GM20431 (cell line): ENCODE results near the gene MED15.

ENCODE experiments used
- in situ Hi-C: fragments of 300-500 bp; cut with MseI, MboI; formaldehyde crosslinking; loops from one replicate; pipeline ENCODE4 v1.15.0; 2020; ENCODE audit warnings: low sequenced_read_pairs; ENCODE audit not compliant: unreplicated experiment

Gene MED15

DNA sequence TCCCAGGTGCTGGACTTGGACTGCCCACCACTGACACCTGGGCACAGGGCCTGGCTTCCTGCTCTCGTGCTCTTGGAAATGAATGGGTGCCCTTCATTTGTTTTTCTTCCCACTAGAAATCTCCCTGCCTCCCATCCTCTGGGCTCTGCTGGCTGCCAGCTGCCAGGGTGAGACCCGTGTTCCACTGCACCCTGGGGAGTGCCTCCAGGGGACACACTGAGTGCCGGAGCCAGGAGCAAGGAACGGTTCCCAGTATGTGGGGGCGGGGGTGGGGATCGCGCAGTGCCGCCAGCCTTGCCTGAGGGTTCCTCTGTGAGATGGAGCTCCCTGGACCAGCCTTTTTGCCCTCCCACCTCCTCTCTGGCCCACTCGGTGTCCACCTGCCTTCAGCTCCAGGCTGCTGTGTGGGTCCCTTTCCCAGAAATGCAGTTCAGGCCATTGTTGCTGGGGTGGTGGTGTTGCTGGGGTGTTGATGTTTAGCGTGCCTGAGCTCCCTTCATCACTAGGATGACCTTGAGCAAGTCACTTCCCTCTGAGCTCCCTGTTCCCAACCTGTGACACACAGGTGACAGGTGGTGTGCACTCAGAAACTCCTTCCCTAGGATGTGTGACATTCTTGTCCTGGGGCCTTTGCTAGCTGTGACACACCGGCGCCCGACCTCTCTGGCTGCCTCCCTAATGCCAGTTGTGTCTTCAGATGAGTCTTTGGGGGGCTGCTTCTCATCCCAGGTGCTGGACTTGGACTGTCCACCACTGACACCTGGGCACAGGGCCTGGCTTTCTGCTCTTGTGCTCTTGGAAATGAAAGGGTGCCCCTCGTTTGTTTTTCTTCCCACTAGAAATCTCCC, 72.1 kb downstream of the MED15 start:
- in situ Hi-C loops, result no loop called here

DNA sequence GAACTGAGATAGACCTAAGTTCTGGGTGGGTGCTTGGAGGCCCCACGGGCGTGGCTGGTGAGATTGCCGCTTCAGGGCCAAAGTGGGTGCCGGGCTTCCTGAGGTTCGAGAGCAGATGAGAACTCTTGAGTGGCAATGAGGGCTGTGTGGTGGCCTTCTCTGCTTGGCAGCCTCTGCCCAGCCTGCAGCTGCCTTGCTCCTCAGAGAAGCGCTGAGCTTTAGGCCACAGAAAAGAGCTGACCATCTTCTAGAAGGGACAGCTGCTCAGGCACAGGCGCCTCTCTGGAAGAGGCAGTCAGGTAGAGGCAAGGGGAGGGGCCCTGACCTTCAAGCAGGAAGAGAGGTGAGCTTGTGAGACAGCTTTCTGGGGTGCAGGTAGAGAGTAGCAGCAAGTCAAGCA, 72.8 kb downstream of the MED15 start:
- in situ Hi-C loops, result no loop called here

DNA sequence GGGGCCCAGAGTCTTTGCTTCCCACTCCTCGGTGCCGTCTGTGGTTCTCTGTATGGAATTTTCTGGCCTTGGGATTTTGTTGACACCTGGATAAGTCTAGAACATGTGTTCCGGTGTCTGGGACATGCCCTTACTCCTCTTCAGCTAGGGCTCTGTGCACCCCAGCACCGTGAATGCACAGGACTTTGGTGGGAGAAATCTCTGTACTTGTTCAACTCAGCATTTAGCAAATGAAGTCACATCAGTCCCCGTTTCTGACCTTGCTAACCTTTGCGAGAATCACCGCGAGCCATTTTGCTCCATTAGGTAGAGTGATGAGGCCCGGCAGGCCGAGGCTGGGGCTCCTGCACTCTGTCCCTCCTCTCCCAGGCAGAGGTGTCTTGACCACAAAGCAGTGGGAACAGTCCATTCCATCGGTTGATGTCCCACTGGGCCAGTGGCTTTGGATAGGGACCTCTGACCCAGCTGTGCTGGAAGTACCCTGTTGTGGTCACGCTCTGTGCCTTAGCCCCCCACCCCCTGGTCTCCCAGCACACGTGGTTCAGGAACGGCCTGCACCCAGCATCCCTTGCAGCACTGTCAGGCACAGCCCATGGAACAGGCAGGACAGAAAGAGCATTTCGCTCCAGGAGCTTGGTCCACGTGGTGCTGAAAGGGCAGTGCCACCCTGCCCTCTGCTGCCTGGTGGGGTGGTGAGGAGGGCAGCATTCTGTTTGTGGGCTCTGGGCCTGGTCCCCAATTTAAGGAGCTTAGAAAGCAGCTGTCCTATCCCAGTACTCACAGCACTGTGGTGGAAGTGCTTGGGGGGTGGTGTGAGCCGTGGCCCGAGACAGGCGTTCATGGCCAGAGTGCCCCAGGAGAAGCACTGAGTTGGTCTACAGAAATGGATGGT, 73.4 kb downstream of the MED15 start:
- in situ Hi-C loops, result no loop called here

DNA sequence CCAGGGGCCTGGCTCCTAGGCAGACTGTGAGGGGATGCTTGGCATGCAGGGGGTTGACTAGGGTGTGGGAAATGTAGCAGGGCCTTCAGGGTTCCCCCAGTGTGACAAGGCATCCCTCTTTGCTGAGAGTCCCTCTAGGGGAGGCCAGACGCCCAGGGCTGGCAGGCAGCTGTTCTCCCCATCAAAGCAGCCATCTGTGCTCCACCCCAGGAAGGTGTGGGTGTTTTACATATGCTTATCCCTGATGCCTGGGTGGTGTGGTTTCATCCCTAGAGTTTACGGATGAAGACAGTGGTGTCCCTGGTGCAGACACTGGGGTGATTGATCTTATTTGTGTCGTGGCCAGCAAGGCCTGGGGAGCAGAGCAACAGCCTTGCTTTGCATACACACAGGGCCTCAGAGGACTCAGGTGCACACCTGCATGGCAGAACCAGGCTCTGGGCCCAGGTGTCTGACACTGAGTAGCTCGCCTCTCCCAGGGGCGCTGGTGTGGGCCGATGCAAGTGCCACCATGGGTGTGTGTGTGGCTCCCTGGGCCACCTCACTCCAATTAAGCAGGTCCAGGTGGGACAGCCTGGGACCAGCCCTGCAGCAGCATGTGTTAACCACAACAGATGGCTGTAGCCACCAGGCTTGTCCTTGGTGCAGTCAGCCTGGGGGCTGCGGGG, 74.2 kb downstream of the MED15 start:
- in situ Hi-C loops, result no loop called here

DNA sequence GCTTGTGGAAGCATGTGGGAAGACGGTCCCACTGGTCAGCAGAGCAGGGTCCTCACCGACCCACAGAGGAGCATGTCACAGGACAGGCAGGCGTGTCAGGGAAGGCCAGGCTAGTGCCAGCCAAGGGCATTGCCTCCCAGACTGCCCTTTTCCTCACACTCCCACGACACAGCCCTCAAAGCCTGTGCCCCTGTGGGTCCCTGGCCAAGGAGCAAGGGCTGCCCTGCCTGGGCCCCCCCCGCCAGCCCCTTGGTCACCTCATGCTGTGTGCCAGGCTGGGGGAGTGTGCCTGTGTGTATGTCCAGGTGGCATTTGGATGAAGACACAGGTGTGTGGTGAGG, 74.7 kb downstream of the MED15 start:
- in situ Hi-C loops, result no loop called here

DNA sequence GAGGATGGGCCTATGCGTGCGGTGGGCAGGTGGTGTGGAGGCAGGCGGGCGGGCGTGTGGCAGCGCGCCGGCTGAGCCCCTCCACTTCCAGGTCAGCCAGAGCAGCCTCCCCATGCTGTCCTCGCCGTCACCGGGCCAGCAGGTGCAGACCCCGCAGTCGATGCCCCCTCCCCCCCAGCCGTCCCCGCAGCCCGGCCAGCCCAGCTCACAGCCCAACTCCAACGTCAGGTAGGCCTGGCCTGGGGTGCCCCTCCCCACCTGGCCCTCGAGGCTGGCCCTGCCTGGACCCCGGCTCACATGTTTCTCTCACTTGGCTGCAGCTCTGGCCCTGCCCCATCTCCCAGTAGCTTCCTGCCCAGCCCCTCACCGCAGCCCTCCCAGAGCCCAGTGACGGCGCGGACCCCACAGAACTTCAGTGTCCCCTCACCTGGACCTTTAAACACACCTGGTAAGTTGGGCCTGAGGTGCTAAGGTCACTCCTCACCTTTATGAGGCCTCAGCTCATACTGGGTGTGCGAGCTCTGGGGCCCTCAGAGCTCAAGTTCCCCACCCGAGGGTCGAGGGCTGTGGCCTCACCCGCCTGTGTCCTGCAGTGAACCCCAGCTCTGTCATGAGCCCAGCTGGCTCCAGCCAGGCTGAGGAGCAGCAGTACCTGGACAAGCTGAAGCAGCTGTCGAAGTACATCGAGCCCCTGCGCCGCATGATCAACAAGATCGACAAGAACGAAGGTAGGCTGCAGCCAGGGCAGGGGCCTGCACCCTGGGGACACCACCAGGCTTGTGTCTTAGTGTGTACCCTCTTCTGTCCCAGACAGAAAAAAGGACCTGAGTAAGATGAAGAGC, 75.3 kb downstream of the MED15 start:
- in situ Hi-C loops, result no loop called here

DNA sequence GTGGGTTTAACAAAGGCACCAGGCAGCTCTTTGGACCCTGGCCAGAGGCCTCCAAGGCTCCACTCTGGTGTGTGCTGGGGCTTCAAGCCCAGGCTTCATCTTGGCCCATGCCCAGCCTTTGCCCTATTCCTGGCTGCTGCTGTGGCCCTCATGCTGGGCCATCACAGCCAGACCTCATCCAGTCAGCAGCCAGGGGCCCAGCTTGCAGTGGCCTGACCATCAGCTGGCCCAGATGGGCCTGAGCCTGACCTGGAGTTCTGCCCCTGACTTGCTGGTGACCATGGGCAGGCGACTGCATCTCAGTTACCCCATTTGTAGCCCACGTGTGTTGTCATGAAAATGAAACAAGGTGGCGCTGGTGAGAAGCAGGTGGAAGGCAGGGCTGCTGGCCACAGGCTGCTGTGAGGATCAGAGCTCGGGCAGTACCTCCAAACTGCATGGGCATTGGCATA, 76.1 kb downstream of the MED15 start:
- in situ Hi-C loops, result no loop called here

DNA sequence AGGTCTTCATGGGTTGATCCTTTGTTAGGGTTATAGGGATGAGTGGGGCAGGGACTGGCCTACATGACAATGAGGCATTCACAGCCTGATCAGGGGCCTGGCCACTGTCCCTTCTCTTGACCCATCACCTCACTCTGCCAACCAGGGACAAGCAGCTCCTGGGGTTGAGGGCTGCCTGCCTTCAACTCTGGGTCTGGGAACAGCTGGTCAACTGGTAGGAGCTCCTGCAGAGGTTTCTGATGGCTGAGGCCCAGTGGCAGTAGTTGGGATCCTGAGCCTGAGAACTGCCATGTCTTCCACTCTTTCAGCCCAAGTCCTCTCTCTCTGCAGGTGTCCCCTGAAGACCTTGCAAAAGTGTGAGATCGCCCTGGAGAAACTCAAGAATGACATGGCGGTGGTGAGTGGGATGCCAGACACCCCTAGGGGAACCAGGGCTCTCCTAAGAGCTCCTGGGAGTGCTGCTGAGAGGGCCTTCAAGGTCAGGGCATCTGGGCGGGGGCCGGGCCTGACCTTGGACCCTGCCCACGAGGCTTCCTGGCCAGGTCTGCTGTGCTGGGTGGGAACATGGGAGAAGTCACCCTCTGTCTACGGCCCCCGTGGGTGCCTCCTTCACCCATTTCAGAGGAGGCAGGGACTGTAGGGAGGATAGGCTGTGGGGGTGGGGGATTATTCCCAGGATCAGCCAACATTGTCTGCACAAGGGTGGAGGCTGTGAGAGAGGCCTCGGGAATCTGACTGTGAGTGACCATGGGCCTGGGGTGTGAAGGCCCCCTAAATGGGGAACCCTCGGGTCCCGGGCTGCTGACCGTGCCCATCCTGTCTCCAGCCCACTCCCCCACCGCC, 76.8 kb downstream of the MED15 start:
- in situ Hi-C loops, result no loop called here

DNA sequence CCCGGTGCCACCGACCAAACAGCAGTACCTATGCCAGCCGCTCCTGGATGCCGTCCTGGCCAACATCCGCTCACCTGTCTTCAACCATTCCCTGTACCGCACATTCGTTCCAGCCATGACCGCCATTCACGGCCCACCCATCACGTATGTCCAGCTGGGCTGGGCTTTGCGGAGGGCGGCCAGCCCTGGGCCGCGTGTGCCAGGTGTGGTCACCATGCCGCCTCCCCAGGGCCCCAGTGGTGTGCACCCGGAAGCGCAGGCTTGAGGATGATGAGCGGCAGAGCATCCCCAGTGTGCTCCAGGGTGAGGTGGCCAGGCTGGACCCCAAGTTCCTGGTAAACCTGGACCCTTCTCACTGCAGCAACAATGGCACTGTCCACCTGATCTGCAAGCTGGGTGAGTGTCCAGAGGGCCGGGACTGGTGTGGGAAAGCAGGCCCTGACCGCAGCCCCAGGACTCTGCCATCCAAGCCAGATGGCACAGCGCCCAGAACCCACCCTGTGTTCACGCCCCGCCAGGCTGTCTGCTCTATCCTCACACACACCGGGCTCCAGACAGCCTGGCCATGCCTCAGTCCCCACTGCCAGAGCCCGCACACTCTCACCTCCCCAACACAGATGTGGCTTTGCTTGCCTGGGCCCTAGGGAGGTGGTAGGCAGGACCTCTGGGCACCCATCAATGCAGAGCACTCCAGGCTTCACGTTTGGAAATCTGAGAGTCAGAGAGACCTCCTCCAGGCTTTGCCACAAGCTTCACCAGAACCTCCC, 77.6 kb downstream of the MED15 start:
- in situ Hi-C loops, result no loop called here

DNA sequence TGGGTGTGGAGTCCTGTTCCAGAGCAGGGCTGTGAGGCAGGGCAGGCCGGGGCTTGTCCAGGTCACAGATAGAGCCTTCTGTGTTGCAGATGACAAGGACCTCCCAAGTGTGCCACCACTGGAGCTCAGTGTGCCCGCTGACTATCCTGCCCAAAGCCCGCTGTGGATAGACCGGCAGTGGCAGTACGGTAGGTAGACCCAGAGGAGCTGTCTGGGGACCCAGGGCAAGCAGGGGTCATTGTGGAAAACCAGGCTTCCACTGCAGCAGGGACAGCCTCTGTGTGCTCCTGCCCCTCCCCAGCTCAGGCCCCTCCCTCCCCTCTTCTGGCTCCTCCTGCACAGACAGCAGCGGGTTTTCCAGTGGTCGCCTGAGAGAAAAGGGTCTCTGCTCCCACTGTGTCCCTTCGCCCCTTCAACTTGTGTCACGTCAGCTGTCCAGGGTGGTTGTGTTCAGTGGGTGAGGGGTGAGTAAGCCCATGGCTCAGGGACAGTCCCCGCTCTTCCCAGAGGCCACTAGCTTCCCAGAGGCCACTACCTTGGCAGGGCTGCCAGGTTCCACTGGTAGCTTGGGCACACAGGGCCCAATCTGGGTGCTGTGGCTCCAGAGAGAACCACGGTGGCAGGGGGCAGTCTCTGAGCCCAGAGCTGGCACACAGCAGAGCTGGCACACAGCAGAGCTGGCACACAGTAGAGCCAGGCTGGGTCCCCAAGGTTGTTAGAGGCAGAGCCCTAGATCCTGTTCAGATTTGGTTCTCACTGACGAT, 78.4 kb downstream of the MED15 start:
- in situ Hi-C loops, result no loop called here

DNA sequence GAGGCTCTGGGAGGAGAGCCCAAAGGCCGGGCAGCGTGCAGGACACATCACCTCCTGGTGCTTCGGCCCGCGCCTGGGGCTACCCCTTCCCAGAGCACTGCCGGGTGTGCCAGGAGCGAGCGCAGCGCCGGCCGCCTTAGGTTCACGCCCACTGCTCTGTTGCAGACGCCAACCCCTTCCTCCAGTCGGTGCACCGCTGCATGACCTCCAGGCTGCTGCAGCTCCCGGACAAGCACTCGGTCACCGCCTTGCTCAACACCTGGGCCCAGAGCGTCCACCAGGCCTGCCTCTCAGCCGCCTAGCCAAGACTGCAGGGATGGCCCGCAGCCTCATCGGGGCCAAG, 79.0 kb downstream of the MED15 start:
- in situ Hi-C loops, result no loop called here

DNA sequence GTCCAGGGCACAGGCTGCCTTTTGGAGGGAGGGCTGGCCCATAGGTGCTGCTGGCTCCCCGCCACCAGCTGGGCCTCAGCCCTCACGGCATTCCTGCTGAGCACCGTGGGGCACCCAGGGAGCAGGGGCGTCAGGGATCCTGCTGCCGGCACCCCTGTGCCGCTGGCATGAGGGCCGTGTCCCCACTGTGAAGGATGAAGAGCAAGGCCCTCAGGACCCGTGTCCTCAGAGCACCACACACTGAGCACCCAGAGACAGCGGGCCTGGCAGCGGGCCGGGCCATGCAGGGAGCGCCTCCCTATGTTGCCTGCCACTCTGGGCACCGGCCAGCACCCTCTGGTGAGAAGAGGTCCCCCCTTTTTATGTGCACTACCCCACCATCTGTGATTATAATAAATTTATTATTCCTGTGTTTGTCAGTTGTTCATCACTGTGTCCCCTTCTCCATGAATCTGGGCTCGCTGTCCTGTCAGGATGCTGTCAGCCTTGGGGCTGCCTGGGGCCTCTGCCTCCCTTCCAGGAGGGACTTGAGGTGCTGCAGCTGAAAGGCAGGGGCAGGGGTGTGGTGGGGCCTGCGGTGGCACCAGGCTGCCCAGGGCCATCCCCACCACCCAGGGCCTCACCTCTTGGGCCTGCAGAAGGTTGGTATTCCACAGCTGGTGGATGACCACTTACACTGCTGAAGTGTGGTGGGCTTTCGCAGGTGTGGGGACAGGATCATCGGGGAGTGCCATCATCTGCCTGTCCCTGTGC, 80.0 kb downstream of the MED15 start:
- in situ Hi-C loops, result no loop called here

DNA sequence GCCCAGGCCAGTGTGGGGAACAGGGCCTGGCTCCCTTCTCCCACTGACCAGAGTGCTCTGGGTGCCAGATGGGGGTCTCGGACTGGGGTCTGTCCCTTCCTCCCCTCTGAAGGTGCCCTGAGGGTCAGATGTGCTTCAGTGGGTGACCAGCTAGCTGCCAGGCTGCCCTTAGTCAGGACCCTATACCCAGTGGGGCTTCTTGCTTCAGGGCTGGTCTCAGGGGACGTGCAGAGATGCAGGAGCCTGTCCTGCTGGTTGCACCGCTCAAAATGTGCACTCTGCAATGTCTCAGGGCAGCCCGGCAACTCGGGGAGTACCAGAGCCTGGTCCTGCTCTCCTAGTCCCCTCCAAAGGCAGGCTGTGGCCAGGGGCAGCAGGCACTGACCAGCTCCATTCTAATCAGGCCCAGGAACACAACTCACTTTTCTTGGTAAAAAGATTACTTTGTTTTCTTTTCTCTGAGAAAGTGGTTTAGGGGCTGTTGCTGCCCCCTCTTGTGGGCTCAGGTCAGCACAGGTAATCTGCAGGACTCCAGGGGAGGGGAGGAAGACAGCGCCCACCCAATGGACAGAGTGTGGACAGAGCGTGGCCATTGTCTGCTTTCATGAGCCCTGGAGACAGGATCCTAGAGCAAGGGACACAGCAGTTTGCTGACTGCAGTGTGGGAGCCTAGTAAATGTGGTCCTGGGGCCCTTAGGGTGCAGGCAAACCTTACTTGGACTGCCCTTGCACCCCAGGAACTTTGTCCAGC, 80.9 kb downstream of the MED15 start:
- in situ Hi-C loops, result no loop called here

DNA sequence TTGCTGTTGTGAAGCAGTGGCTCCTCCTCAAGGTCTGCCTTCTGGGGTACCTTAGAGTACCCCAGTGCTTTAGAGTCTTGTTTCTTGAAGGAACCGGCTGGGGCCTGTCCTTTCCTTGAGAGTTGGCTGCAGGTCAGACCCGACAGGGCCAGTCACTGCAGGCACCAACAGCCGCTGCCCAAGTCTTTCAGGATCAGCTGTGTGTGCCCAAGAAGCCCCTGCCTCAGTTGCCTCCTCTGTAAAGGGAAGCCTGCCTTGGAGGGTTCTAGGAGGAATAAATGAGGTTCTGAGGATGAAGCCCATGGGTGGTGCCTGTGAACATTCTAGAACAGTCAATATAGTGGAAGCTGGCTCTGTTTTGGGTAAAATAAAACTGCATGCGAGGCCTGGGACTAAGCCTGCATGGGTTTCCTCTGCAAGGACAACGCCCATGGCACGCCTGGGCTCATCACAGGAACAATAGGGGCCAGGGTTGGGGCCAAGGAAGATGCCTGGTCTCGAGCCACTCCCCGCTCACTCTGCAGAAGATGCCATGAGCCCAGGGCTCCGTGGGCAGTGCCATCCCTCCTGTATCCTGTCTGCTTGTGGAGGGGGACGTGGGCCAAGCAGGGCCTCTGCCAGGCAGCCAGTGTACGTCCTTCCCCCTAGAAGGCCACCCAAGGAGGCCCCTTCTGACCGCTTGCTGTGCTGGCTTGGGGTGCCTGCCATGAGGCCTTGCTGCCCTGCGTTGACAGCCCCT, 81.6 kb downstream of the MED15 start:
- in situ Hi-C loops, result no loop called here

DNA sequence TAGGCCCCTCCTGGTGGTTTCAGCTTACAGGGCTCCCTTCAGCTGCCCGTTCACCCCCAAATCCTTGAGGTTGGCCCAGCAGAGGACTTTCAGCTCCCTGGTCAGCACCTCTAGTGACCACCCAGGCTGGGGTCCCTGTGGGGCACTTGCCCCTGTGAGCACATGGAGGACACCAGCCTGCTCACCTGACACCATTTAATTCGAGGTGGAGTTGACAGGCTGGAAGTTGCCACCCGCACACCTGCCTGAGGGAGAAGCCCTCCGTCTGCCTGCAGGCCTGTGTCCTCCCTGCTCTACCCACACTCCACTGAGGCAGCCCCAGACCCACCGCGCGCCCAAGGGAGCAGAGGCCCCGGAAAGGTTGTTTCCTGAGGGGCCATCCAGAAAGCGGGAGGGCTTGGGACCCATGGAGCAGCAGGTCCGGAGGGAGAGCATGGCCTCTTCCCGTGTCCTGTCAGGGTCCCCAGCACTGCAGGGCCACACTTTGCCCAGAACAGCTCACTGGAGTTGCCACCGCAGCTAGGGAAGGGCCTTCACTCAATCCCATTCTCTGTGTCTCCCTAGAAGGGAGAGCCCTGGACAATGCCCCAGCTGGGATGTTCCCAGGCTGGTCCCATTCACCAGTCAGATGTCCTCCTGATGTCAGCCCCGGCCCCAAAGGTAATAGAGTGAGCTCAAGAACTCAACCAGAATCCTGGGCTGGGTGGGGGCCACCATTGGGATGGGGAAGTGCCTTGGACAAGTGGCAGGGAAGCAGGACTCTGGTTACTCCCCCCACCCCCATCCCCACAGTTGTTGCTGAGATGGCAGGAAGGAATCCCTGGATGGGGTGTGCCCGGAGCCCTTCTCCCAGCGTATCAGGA, 82.4 kb downstream of the MED15 start:
- in situ Hi-C loops, result no loop called here
